Coronary artery (tissue), 2 donors: ENCODE measurements around the gene RHBDD1.

Experiments used
- DNase-seq: peaks from one replicate; pipeline ENCODE4 v3.0.0-alpha.2; 2017; ENCODE audit warnings: low spot score
- H3K27ac ChIP-seq, 2 donors: fragments of 200-600 bp; sonication (generic); one replicate each; pipeline ENCODE4 v1.5.1; 2016 to 2019
- H3K4me3 ChIP-seq: fragments of 200-600 bp; sonication (generic); 2 replicates; pipeline ENCODE4 v1.5.1; 2016; ENCODE audit warnings: mild to moderate bottlenecking, moderate library complexity
- TF ChIP-seq, protein P1 (sequence below): fragments of 200-600 bp; sonication (generic); IDR thresholded peaks from one replicate; pipeline ENCODE4 v1.5.1; 2019; ENCODE audit warnings: antibody characterized with exemption

Gene RHBDD1

DNA sequence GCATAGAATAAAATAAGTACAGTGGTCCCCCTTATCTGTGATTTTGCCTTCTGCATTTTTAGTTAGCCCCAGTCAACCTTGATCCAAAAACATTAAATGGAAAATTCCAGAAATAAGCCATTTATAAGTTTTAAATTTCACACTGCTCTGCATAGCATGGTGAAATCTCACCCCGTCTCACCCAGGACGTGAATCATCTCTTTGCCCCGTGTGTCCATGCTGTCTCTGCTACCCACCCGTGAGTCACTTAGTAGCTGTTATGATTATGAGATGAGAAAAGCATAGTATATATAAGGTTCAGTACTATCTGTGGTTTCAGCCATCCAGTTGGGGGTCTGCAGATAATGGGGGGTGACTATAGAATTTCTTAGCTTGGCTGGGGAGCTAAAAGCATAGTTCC lies 67.3 kb downstream of the RHBDD1 start:
- DNase-seq = no peak
- TF ChIP-seq, protein P1, sequence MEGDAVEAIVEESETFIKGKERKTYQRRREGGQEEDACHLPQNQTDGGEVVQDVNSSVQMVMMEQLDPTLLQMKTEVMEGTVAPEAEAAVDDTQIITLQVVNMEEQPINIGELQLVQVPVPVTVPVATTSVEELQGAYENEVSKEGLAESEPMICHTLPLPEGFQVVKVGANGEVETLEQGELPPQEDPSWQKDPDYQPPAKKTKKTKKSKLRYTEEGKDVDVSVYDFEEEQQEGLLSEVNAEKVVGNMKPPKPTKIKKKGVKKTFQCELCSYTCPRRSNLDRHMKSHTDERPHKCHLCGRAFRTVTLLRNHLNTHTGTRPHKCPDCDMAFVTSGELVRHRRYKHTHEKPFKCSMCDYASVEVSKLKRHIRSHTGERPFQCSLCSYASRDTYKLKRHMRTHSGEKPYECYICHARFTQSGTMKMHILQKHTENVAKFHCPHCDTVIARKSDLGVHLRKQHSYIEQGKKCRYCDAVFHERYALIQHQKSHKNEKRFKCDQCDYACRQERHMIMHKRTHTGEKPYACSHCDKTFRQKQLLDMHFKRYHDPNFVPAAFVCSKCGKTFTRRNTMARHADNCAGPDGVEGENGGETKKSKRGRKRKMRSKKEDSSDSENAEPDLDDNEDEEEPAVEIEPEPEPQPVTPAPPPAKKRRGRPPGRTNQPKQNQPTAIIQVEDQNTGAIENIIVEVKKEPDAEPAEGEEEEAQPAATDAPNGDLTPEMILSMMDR = no peak

DNA sequence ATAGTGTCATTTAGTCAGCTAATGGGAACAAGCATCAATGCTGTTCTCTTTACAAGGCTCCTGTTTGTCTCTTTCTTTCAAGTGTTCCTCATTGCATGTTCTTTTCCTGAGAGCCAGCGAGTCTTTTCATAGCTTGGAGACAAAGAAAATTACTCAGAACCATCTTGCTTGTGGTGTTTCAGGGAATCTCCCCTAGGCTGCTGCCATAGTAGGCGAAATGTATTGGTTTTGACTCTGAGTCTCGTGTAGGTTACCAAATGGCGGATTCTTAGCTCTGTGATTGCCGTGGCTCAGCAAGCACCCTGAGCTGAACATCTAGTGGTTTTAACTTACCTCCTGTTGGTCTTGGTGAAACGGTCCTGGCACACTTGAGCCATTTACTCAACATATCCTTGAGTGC lies 68.7 kb downstream of the RHBDD1 start:
- DNase-seq = no peak
- TF ChIP-seq, protein P1 = no peak
- no peak overlapping the region for H3K4me3 ChIP-seq
- H3K27ac ChIP-seq = no peak overlapping the region

More for the DNA sequence above, 67.3 kb downstream of the RHBDD1 start:
- H3K4me3 ChIP-seq = no peak overlapping the region
- H3K27ac ChIP-seq = no peak overlapping the region

DNA sequence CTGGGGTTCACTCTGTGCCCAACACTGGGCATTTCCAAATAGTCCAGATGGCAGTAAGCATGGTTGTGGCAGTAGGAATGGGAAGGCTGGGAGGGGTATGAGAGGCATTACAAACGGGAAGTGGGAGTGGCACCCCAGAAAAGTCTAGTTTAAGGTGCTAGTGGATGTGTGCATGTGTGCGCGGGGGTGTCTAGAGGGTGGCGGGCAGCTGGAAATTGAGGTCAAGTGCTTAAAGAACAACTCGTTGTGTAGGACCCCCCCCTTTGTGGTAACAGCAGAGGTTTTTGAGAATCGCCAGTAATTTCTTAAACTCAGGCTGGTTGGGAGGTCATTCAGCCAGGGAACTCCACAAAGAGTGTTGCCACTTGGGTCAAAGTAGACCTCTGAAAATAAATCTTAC lies 69.9 kb downstream of the RHBDD1 start:
- no peak for DNase-seq
- Histone ChIP-seq H3K27ac (no peak overlapping the region), H3K4me3 (no peak overlapping the region)
- TF ChIP-seq, protein P1 = no peak

DNA sequence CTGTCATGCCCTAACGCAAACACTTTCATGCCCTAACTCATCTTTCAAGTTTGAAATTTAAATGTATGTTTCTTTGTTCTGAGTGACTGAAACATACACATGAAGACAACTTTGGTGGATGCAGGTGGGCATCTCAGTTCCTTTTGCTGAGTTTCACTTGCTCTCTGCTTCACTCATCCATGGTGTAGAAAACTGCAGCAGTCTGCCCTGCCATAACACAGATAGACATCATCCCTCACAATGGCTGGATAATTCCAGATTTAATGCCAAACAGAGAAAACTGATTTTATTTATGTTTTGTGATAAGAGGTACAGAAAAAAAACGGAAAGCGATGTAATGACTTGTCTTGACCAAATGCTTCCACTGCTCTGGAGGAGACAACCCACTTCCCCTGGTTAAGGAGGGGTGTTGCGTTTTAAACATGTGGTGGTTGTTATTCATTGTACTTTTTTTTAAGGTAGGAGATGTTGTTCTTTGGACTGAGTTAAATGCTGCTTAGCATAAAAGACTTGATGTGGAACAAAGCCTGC lies 70.4 kb downstream of the RHBDD1 start:
- TF ChIP-seq, protein P1 = no peak
- Histone ChIP-seq H3K4me3 (no peak overlapping the region), H3K27ac (no peak overlapping the region)
- DNase-seq = no peak

DNA sequence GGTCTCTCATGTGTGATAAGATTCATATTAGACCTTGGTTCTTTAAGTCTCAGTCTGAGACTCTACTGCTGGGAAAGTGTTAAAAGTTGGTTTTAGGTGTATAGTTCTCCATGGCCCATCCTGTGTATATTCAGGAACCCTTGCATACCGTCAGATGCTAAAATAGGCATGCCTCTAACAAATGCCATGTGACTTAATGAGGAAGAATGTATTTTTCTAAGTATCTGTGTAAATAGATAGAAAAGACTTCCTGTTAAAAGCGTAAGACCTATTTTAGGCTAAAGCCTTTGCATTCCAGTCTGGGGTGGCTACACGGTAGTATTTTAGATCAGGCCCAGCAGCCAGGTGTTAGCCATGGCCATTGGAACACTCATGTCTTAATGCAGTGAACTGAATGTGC lies 73.3 kb downstream of the RHBDD1 start:
- Histone ChIP-seq H3K4me3 (no peak overlapping the region), H3K27ac (no peak overlapping the region)
- no peak for DNase-seq
- TF ChIP-seq, protein P1 = no peak

DNA sequence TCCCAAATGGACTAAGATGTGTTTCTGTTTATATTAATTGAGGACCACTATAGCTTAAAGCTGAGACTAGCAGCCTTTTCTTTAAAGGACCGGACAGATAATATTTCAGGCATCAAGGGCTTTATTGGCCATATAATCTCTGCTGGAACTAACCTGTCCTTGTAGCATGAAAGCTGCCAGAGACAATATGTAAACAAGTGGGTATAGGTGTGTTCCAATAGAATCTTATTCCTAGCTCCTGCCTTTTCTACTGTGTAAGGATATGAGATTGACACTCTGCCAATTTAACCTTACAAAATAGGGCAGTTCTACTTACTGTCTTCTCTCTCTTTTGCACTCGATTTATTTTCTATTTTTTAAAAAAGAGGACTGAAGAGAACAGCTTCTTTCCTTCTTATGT lies 74.0 kb downstream of the RHBDD1 start:
- no peak overlapping the region for H3K27ac ChIP-seq
- no peak overlapping the region for H3K4me3 ChIP-seq
- DNase-seq = no peak
- TF ChIP-seq, protein P1 = no peak

DNA sequence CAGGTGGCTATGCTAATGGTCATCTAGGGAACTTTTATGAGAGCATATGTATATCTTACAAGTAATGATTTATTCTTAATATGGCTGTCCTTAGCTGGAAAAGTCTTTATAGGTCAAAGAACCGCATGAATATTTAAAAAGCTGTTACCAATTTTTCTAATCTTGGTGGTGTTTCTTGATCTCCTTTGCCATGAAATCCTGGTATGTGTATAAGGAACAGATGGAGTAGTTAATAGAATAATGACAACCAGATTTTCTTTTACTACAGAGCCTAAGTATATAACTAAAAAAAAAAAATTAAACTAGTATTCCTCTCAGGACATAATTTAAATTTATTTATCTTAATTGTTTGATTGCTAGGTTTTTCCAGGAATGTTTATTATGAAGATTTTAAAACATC lies 74.5 kb downstream of the RHBDD1 start:
- Histone ChIP-seq H3K4me3 (no peak overlapping the region), H3K27ac (no peak overlapping the region)
- TF ChIP-seq, protein P1 = no peak
- DNase-seq = no peak
